ENCODE results near the gene COX4I1. TPM values are rescaled to one million over a fixed set of nuclear protein-coding genes. Genes with fewer than 3 reads are reported as not detected.
A peak's percentile ranks its signal among the peaks of the same experiment; 100 is the strongest.

COX4I1 gene
- total RNA-seq, 1 donor from 2014 or later = 346 TPM

DNA sequence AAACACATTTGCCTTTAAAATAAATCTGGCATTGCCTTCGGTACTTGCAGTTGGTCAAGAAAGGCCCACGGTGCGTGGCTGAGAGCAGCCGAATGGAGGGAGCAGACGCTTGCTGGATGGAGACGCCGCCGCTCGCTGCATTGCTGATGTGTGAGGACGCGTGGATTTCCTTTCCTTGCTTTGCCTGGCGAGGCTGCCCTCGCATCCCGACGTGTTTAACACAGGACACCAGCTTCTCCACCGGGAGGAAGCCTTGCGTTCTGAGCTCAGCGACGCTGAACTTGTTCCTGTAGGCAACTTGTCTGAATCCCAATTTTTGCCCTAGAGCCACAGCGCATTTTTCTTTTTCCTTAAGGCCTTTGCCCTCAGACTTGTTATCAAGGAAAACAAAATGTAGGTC is 45.8 kb downstream of the COX4I1 start:
- TF ChIP-seq, protein P1, sequence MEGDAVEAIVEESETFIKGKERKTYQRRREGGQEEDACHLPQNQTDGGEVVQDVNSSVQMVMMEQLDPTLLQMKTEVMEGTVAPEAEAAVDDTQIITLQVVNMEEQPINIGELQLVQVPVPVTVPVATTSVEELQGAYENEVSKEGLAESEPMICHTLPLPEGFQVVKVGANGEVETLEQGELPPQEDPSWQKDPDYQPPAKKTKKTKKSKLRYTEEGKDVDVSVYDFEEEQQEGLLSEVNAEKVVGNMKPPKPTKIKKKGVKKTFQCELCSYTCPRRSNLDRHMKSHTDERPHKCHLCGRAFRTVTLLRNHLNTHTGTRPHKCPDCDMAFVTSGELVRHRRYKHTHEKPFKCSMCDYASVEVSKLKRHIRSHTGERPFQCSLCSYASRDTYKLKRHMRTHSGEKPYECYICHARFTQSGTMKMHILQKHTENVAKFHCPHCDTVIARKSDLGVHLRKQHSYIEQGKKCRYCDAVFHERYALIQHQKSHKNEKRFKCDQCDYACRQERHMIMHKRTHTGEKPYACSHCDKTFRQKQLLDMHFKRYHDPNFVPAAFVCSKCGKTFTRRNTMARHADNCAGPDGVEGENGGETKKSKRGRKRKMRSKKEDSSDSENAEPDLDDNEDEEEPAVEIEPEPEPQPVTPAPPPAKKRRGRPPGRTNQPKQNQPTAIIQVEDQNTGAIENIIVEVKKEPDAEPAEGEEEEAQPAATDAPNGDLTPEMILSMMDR (IDR thresholded peaks at IDR 0.05; ENCODE audit: unreplicated experiment) = no peak
- Mint-ChIP-seq H3K27me3 (ENCODE audit: low read depth) (no peaks in the 10 kb centered on the region), H3K4me1 (peaks cover 17% of the 10 kb centered on the region), H3K9me3 (peaks cover 3% of the 10 kb centered on the region), H3K36me3 (no peaks in the 10 kb centered on the region), H3K4me3 (no peak overlapping the region), H3K27ac (peak overlapping the region; percentile 7)
- no peak for DNase-seq (ENCODE audit: low spot score in 2 of 2, unreplicated experiment in 2 of 2)

DNA sequence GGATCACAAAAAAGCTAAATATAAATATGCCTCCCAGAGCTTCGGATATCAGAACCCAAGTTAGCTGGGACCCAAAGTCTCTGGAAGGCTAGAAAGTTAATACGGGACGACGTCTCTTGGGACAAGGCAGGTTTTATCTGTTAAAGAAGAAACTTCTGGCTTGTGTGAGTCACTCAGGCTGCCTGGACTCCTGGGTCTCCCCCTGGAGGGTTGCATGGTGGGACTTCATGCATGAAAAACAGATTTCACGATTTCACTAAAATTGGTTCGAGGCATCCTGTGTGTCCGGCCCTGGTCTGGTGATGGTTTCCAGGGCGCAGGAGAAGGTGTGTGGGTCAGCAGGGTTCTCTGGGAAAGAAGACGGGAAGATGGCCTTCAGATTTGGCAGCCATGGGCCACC is 47.0 kb downstream of the COX4I1 start:
- H3K36me3 Mint-ChIP-seq = no peaks in the 10 kb centered on the region
- no peak overlapping the region for H3K4me3 Mint-ChIP-seq
- H3K27ac Mint-ChIP-seq = peak overlapping the region; percentile 31
- no peaks in the 10 kb centered on the region for H3K27me3 Mint-ChIP-seq (ENCODE audit: low read depth)
- TF ChIP-seq, protein P1 (IDR thresholded peaks at IDR 0.05; ENCODE audit: unreplicated experiment) = no peak
- H3K9me3 Mint-ChIP-seq = peaks cover 3% of the 10 kb centered on the region
- peaks cover 27% of the 10 kb centered on the region for H3K4me1 Mint-ChIP-seq
- no peak for DNase-seq (ENCODE audit: low spot score in 2 of 2, unreplicated experiment in 2 of 2)

DNA sequence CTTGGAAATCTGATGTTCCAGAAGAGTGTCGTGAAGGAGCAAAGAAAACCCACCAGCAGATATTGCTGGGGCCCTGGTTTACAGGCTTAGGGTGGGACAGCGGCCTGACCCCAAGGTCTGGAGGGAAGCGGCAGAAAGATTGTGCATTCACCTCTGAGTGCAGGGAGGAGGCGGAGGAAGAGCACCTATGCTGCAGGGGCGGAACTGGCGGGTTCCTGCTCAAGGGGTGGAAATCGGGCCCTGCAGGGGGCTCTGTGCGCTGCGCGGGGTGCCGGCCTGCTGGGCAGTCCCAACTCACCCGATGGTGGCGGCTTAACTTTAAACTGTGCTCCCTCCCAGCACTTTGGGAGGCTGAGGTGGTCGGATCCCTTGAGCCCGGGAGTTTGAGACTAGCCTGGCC is 47.5 kb downstream of the COX4I1 start:
- H3K27me3 Mint-ChIP-seq (ENCODE audit: low read depth) = no peaks in the 10 kb centered on the region
- H3K4me3 Mint-ChIP-seq = no peak overlapping the region
- no peak overlapping the region for H3K27ac Mint-ChIP-seq
- H3K36me3 Mint-ChIP-seq = no peaks in the 10 kb centered on the region
- peaks cover 32% of the 10 kb centered on the region for H3K4me1 Mint-ChIP-seq
- peaks cover 3% of the 10 kb centered on the region for H3K9me3 Mint-ChIP-seq
- TF ChIP-seq, protein P1 (IDR thresholded peaks at IDR 0.05; ENCODE audit: unreplicated experiment) = no peak
- DNase-seq (ENCODE audit: low spot score in 2 of 2, unreplicated experiment in 2 of 2) = no peak

DNA sequence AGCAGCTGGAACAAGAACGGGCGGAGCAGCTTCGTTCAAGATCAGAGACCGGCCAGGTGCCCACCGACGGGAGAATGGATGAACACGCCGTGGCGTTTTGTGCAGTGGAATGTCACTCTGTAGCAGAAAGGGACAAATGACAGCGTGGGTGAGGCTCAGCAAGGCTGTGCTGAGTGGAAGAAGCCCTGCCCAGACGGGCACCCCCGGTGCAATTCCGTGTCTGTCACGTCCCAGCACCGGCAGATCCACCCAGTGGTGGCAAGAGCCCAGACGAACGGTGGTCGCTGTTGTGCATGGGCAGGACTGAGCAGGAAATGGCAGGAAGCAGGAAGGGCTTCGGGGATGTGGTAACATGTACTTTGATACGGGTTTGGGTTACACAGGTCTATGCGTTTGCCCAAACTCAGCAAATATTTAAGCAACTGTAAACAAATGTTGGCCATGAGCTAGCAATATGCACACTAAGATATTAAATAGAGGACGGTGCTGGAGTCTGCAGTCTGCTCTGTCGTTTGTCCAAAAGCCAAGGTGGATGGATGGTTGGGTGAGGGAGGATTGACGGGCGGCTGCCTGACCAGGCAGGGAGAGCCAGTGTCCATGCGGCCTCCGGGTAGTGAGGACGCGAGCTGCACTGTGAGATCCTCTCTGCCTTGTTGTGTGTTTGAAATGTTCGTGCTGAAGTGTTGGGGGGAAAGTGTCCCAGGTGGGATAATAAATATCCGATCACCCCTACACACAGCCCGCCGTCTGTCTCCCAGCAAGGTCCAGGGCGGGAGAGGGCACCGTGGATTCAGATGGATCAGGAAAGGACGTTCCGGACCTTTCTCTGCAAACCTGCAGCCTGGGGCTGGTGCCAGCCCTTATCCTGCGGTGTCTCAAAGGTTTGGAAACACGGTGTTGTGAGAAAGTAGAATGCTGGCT is 48.4 kb downstream of the COX4I1 start:
- H3K4me3 Mint-ChIP-seq = no peak overlapping the region
- no peak for DNase-seq (ENCODE audit: low spot score in 2 of 2, unreplicated experiment in 2 of 2)
- TF ChIP-seq, protein P1 (IDR thresholded peaks at IDR 0.05; ENCODE audit: unreplicated experiment) = no peak
- peaks cover 1% of the 10 kb centered on the region for H3K9me3 Mint-ChIP-seq
- peaks cover 32% of the 10 kb centered on the region for H3K4me1 Mint-ChIP-seq
- no peaks in the 10 kb centered on the region for H3K36me3 Mint-ChIP-seq
- no peaks in the 10 kb centered on the region for H3K27me3 Mint-ChIP-seq (ENCODE audit: low read depth)
- no peak overlapping the region for H3K27ac Mint-ChIP-seq

DNA sequence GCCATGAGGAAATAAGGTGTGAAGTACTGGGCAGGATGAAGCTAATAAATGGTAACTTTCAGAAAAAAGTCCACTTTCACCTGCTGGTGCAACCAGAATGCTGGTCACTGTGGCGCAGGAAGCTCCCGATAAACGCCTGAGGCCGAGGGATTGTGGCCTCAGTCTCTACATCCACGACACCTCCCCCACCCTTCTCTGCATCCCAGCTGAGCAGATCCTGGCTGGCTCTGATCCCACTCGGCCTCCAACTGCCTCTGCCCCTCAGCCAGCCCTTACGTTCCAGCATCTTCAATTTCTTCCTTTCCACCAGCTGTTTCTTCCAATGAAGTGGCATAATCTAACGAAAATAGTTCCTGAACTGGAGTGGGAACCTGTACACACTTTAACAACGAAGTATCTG is 49.5 kb downstream of the COX4I1 start:
- Mint-ChIP-seq H3K27me3 (ENCODE audit: low read depth) (no peaks in the 10 kb centered on the region), H3K36me3 (no peaks in the 10 kb centered on the region), H3K9me3 (no peaks in the 10 kb centered on the region), H3K27ac (no peak overlapping the region), H3K4me3 (no peak overlapping the region), H3K4me1 (peaks cover 32% of the 10 kb centered on the region)
- no peak for DNase-seq (ENCODE audit: low spot score in 2 of 2, unreplicated experiment in 2 of 2)
- TF ChIP-seq, protein P1 (IDR thresholded peaks at IDR 0.05; ENCODE audit: unreplicated experiment) = no peak

Measured in mesothelial cell of epicardium (in vitro differentiated cells).